Femur (tissue), 1 donor: ENCODE results near the gene HSPA1A.

Experiments used
- DNase-seq: peaks from one replicate; pipeline ENCODE4 v3.0.0-alpha.2; 2017

The HSPA1A gene

GRCh38 chr6:31815025-31815838 lies at the start of gene HSPA1A, which contains the start of gene HSPA1L:
HSPA1A (plus strand) TSS chr6:31815543; CDS start chr6:31815757, 214 bp downstream.
HSPA1L (minus strand) TSS chr6:31815283; CDS start chr6:31811972, 3,311 bp downstream.
- peak; percentile 98 for DNase-seq

- no peak for DNase-seq
Measured at GRCh38 chr6:31765559-31765909, 49.8 kb upstream of the HSPA1A start.

DNA sequence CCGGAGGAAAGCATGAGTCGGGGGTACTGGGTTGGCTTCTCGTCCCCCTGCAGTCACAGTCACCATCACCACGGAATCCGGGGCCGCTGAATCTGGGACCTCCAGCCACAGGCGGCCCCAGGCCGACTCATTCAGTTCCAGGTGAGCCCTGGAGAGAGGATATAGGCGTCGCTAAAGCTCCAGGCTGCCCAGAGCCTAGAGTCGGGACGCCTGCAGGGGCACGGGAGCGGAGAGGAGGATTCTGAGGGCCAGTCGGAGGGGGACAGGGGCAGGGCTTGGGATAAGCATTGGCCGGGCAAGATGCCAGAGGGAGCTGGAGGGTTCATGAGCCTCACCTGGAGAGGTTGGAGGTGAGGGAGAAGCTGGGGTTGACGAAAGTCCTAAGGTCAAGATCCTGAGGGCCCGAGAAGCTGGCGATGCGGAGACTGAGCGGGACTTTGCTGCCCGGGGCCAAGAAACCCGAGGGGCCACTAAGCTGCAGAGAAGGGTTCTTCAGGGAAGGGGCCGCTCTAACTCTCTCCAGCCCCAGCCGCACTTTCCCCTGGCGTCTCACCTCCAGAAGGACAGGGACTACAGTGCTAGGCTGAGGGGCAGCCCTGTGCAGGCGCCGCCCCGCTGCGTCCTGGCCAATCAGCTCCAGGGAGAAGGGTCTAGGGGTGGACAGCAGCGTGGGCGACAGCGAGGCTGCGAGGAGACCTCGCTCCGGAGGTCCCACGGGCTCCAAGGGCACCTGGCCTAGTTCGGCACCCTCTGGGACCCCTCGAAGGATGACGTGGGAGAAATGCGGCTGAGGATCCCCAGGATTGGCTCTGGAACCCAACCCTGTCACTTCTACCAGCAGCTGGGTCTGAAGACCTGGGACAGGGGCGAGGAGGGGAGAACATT lies 49.2 kb upstream of the HSPA1A start:
- DNase-seq, result no peak

- no peak for DNase-seq
Measured at GRCh38 chr6:31767096-31767645, 48.2 kb upstream of the HSPA1A start.

GRCh38 chr6:31768363-31769257 lies 46.7 kb upstream of the HSPA1A start:
- no peak for DNase-seq

- peak; percentile 67 for DNase-seq
Measured at GRCh38 chr6:31769684-31770371, 45.5 kb upstream of the HSPA1A start.

DNA sequence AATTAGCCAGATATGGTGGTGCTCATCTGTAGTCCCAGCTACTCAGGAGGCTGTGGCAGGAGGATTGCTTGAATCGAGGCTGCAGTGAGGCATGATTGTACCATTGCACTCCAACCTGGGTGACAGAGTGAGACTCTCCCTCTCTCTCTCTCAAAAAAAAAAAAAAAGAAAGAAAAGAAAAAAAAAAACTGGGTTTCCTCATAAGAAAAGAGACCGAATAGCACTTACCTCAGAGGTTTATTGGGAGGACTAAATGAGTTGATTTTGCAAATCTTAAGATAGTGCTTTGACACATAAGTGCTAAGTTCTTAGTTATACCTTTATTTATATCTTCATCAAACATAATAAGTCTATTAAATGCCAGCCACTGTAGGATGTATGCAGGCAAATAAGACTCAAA lies 44.5 kb upstream of the HSPA1A start:
- DNase-seq, result no peak

GRCh38 chr6:31771992-31772358 lies 43.4 kb upstream of the HSPA1A start:
- DNase-seq, result no peak

DNA sequence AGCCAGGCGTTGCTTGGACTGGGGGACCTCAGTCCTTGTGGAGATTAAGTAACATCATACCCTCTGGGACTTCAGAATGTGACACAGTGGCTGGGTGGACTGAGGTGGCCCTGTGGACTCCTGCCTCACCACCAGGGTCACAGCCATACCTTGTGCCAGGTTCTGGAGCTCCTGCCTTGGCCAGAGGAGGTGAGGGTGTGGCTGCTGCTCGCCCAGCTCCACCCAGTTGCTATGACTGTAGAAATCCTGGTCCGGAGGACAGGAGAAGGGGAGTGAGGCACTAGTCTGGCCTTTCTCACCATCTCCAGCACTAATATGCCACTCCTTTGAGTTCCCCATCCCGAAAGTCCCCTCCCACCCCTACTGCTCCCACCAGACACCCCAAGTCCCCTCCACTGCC lies 40.2 kb upstream of the HSPA1A start:
- DNase-seq, result no peak

- no peak for DNase-seq
Measured at GRCh38 chr6:31775633-31776484, 39.5 kb upstream of the HSPA1A start.

DNA sequence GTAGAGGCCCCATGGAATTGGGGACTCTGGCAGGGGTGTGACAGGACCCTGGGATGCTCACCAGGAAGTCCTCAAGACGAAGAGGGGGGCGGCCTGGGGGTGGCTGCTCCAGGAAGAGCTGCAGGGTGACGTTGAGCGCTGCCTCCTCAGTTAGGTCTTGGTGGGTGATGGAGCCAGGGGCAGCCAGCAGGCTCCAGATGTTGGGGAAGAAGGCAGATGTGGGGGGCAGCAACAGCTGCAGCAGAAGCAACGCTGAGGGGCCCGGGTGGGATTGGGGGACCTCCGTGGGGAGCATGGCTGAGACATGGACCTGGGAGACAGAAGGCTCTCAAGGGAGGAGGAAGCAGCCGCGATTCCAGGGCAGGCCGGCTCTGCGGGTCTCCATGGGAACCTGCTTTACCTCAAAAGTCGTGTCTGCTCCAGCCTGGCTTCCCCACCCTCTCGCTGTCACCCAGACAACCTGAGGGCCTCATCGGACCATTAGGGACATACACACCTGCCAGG lies 38.8 kb upstream of the HSPA1A start:
- no peak for DNase-seq

- peak; percentile 72 for DNase-seq
Measured at GRCh38 chr6:31776989-31777666, 38.2 kb upstream of the HSPA1A start, which contains the start of gene VWA7. VWA7 (minus strand) TSS chr6:31777328; CDS start chr6:31776779, 549 bp downstream.

DNA sequence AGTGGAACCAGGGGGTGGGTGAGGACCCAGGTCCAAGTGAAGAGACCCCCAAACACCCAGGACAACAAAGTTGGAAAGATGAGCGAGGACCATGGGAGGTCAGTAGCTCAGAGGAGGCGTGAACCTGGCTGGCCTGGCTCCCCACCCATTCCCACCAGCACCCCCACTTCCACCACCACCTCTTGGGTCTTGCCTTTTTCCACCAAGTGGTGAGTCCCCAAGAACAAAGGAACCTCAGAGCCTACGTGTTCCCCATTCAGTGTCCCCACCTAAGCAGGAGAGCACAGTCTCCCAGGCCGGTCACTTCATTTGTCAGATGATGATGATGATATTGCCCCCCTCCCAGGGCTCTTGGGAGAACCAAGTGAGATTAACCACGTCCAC lies 37.7 kb upstream of the HSPA1A start:
- DNase-seq, result no peak

DNA sequence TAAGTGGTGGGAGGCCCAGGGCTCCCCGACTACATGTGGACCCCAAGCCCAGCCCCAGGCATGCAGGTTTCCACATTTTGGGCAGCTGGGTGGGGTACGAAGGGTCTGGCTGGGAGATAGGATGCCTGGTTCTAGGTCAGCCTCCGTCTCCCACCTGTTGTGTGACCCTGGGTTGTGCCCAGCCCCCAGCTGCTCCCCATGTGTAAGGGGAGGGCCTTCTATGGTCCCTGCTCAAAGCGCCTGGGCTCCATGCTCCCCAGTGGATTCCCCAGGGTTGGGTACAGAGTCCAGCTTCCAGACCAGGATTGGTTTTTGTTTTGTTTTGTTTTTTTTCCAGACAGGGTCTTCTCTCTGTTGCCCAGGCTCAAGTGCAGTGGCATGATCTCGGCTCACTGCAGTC lies 37.1 kb upstream of the HSPA1A start:
- DNase-seq, result no peak

GRCh38 chr6:31778999-31779885 lies 36.1 kb upstream of the HSPA1A start:
- no peak for DNase-seq

GRCh38 chr6:31779908-31780307 lies 35.4 kb upstream of the HSPA1A start:
- DNase-seq, result no peak

- no peak for DNase-seq
Measured at GRCh38 chr6:31780507-31781243, 34.7 kb upstream of the HSPA1A start.
